HUES64 (cell line): ENCODE results near the gene ORC3.

ENCODE experiments used
- H3K27ac ChIP-seq: 2 replicates; pipeline ENCODE4 v1.7.0; 2013; ENCODE audit warnings: low read depth, low read length, inconsistent platforms
- H3K27me3 ChIP-seq: 2 replicates; pipeline ENCODE4 v1.6.1; 2013; ENCODE audit warnings: mild to moderate bottlenecking, low read length; ENCODE audit not compliant: insufficient read depth
- H3K36me3 ChIP-seq: 2 replicates; pipeline ENCODE4 v1.6.1; 2013; ENCODE audit warnings: mild to moderate bottlenecking, low read length; ENCODE audit not compliant: insufficient read depth
- H3K4me1 ChIP-seq: 2 replicates; pipeline ENCODE4 v1.6.1; 2013; ENCODE audit warnings: mild to moderate bottlenecking, low read length, moderate library complexity; ENCODE audit not compliant: insufficient read depth
- H3K4me3 ChIP-seq: 2 replicates; pipeline ENCODE4 v1.5.1; 2013; ENCODE audit warnings: mild to moderate bottlenecking, low read length, moderate library complexity
- H3K9ac ChIP-seq: 2 replicates; pipeline ENCODE4 v1.6.1; 2013; ENCODE audit warnings: mild to moderate bottlenecking, low read depth, low read length
- H3K9me3 ChIP-seq: 2 replicates; pipeline ENCODE4 v1.6.1; 2013; ENCODE audit warnings: low read depth, low read length; ENCODE audit not compliant: insufficient read depth
- WGBS: fragments of 150-250, 120-280 bp; methylation state at CpG from one replicate; pipeline ENCODE4 v1.1.7; 2013; ENCODE audit warnings: missing lambda C conversion rate; 5-methylcytosine and 5-hydroxymethylcytosine counted together

Gene ORC3

DNA sequence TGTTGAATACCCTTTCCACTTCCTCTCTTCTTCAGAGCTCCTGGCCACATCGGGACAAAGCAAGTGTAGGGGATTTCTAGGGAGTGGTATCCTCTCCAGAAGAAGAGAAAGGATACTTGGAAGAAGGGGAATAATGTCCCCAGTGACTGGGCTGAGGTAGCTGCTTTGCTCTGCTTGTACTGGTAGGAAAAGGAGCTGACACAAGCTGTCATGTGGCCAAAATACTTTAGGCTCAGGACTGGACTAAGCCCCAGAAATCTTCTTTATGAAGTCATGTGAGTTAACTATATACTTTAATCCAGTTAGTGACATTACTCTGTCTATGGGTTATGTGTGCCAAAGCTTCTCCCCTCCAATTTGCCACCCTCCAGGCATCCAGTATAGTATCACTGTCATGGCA is 71.6 kb downstream of the ORC3 start:
- WGBS: 91% methylated on average over 1 of the region's 1 CpG
- Histone ChIP-seq H3K4me1 (no peaks in the 10 kb centered on the region), H3K27me3 (no peaks in the 10 kb centered on the region)

DNA sequence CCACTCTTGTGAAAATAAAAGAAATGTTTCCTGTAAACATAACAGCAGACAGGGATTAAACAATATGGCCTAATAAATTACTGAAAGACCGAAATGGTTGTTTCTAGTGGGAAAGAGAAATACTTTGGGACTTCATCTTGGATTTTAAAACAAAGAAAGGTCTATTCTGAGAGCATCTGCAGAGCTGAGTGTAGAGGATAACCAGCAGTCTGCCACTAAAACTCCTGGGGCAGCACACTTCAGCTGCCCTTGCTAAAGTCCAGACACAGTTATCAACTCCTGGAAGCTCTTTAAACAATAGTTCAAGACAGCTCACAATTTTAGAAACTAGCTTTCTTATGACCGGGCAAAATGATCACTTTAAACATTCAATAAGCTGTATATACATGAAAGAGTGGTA is 73.5 kb downstream of the ORC3 start:
- H3K27me3 ChIP-seq: no peaks in the 10 kb centered on the region
- no peak overlapping the region for H3K4me3 ChIP-seq
- no peak overlapping the region for H3K27ac ChIP-seq
- peaks cover 88% of the 10 kb centered on the region for H3K36me3 ChIP-seq
- WGBS: 93% methylated on average over 2 of the region's 2 CpGs
- no peaks in the 10 kb centered on the region for H3K4me1 ChIP-seq
- no peaks in the 10 kb centered on the region for H3K9me3 ChIP-seq
- H3K9ac ChIP-seq: no peak overlapping the region

More for the DNA sequence above, 71.6 kb downstream of the ORC3 start:
- Histone ChIP-seq H3K27ac (no peak overlapping the region), H3K9ac (no peak overlapping the region), H3K36me3 (peaks cover 86% of the 10 kb centered on the region), H3K4me3 (no peak overlapping the region), H3K9me3 (no peaks in the 10 kb centered on the region)

DNA sequence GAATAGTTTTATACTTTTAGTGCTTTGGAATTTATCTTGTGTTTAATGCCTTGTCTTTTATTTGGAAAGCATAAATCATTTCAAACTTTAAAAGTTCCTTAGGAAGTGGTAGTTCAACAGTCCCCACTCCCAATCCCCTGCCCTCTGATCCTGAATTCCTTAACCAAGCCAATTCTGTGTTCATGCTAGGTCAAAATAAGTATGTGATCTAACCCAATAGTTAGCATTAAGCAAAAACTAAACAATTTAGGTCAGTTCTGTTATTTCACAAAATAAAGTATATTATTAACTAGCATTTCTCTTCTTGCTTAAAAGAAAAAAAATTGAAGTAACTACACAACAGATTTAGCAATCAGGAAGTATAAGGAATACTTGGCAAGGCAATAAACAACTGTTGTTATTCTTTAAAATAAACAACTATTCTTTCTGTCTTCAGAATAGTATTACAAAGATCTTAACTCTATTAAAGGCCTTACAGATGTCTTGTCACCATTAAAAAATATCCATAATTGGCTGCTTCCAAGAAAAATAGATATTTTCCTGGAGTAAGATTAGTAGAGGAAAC is 75.1 kb downstream of the ORC3 start:
- Histone ChIP-seq H3K4me3 (no peak overlapping the region), H3K9me3 (no peaks in the 10 kb centered on the region), H3K27me3 (no peaks in the 10 kb centered on the region), H3K4me1 (no peaks in the 10 kb centered on the region), H3K9ac (no peak overlapping the region), H3K36me3 (peaks cover 87% of the 10 kb centered on the region), H3K27ac (no peak overlapping the region)

DNA sequence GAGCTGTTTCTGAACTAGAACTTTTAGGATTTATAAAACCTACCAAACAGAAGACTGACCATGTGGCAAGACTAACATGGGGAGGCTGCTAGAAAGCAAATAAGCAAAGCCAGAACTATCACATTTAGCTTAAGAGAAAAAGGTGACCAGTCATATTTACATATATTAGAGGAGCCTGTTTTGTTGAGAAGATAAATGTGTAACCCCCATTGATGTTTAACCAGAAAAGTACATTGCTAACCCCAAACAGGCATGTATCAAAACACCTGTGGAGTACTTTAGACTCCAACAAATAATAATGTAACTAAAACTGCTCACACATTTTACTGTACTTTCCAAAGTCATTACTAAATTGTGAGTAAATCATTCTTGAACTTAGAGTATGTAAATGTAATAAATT is 77.1 kb downstream of the ORC3 start:
- Histone ChIP-seq H3K9ac (no peak overlapping the region), H3K27ac (no peak overlapping the region), H3K27me3 (no peaks in the 10 kb centered on the region), H3K4me1 (peaks cover 11% of the 10 kb centered on the region; the same call in 1 of the 2 replicates), H3K4me3 (no peak overlapping the region), H3K9me3 (no peaks in the 10 kb centered on the region), H3K36me3 (peaks cover 83% of the 10 kb centered on the region)

DNA sequence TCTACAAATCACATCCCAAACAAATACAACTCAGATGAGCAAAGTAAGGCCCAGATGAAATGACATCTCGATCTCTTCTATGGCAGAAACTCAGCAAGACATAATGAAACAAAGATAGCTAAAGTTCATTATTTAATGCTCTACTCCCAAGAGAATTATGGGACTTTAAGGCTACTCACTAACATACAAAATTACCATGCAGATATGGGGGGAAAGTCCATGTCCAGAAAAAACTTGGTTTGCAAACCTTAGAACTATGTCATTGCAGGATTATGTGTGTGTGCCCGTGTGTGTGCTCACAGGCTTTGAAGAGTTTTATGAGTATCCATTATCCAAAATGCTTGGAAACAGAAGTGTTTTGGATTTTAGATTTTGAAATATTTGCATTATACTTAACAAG is 78.1 kb downstream of the ORC3 start:
- Histone ChIP-seq H3K9me3 (no peaks in the 10 kb centered on the region), H3K9ac (no peak overlapping the region), H3K4me1 (peaks cover 11% of the 10 kb centered on the region; the same call in 1 of the 2 replicates), H3K4me3 (no peak overlapping the region), H3K27ac (no peak overlapping the region), H3K27me3 (no peaks in the 10 kb centered on the region), H3K36me3 (peaks cover 84% of the 10 kb centered on the region)
- 93% methylated on average over 2 of the region's 2 CpGs for WGBS

DNA sequence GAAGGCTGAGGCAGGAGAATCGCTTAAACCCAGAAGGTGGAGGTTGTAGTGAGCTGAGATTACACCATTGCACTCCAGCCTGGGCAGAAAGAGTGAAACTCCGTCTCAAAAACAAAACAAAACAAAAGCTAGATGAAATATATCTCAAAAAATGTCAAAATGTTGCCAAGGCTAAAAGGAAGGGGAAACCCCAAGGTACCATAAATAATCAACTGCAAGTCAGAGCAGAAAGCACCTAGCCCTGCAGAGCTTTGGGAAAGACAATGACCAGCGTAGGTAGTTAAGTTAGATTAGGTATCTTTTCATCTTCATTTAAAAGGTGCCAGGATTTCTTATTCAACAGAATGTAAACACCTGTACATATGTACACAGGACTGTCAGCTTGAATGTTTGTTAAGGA is 79.1 kb downstream of the ORC3 start:
- 96% methylated on average over 1 of the region's 3 CpGs for WGBS
- peaks cover 11% of the 10 kb centered on the region; the same call in 1 of the 2 replicates for H3K4me1 ChIP-seq
- H3K4me3 ChIP-seq: no peak overlapping the region
- peaks cover 80% of the 10 kb centered on the region for H3K36me3 ChIP-seq
- H3K9ac ChIP-seq: no peak overlapping the region
- no peaks in the 10 kb centered on the region for H3K9me3 ChIP-seq
- H3K27ac ChIP-seq: no peak overlapping the region
- no peaks in the 10 kb centered on the region for H3K27me3 ChIP-seq

DNA sequence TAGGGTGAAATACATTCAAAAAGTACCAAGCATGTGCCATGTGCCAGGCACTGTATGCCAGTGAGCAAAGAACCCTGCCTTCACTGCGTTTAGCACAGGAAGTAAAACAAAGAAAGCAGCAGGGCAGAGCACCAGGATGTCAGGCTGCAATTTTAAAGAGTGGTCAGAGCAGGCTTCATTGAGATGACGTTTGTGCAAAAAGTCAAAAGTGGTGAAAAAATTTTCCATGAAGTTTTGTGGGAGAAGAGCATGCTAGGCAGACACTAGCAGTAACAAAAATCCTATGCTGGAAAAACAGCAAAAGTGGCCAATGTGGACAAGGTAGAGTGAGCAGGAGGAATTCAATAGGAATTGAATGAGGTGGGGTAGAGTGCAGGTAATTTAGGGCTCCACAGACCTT is 80.8 kb downstream of the ORC3 start:
- Histone ChIP-seq H3K36me3 (peaks cover 78% of the 10 kb centered on the region), H3K9ac (no peak overlapping the region), H3K9me3 (no peaks in the 10 kb centered on the region), H3K4me1 (peaks cover 11% of the 10 kb centered on the region; the same call in 1 of the 2 replicates), H3K27ac (peak overlapping the region; percentile 37), H3K4me3 (no peak overlapping the region), H3K27me3 (no peaks in the 10 kb centered on the region)
- WGBS: 80% methylated on average over 2 of the region's 2 CpGs

DNA sequence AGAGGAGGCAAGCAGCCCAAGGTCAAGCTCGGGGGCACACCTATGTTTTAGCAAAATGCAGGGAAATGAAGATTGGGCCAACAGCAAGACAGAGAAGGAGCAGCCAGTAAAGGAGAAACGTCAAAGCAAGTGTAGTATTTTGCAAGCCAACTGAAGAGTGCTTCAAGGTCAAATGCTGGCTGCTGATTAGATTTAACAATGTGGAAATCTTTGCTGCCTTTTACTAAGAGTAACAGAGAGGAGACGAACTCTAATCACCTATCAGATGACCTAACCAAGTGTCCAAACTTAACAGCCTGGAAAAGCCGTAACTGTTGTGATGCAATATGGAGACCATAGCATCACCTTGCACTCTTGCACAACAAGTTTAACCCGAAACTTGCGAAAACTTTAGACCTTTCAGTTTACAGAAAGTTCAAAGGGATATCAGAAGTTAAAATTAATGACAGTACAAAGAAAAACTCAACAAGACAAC is 81.7 kb downstream of the ORC3 start:
- peaks cover 78% of the 10 kb centered on the region for H3K36me3 ChIP-seq
- H3K9me3 ChIP-seq: no peaks in the 10 kb centered on the region
- 93% methylated on average over 6 of the region's 6 CpGs for WGBS
- H3K27ac ChIP-seq: no peak overlapping the region
- no peaks in the 10 kb centered on the region for H3K27me3 ChIP-seq
- peaks cover 11% of the 10 kb centered on the region; the same call in 1 of the 2 replicates for H3K4me1 ChIP-seq
- H3K4me3 ChIP-seq: no peak overlapping the region
- H3K9ac ChIP-seq: no peak overlapping the region

DNA sequence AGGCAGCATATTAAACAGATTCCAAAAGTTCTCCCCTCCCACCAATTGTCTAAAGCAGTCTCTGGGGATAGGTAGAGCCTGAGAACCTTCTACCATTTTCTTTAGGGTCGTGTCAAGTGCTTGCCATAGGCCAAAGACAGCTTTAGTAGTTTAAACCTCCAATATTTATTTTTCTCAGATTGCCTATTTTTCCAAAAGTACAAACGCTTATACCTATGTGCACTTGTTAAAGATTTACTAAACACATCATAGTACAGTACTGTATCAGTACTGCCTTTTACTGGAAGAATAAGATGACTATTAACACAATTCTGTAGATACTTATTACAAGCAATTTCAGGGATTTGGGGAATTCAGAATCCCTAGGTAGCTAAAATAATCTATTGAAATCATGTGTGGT is 82.7 kb downstream of the ORC3 start:
- peaks cover 76% of the 10 kb centered on the region for H3K36me3 ChIP-seq
- WGBS: 95% methylated on average over 2 of the region's 2 CpGs

DNA sequence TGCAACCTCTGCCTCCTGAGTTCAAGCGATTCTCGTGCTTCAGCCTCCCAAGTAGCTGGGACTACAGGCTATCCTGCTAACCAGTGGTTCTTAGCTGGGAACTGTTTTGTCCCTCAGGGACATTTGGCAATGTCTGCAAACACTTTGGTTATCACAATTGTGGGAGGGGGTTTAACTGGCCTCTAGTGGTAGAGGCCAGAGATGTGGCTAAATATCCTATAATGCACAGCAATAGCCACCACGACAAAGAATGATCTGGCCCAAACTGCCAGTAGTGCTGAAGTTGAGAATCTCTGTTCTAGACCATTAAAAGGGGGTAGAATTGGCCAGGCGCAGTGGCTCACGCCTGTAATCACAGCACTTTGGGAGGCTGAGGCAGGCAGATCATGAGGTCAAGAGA is 83.3 kb downstream of the ORC3 start:
- H3K36me3 ChIP-seq: peaks cover 76% of the 10 kb centered on the region
- WGBS: 96% methylated on average over 5 of the region's 5 CpGs

More for the DNA sequence above, 82.7 kb downstream of the ORC3 start:
- Histone ChIP-seq H3K27me3 (no peaks in the 10 kb centered on the region), H3K4me1 (peaks cover 11% of the 10 kb centered on the region; the same call in 1 of the 2 replicates), H3K27ac (no peak overlapping the region), H3K9me3 (no peaks in the 10 kb centered on the region), H3K4me3 (no peak overlapping the region), H3K9ac (no peak overlapping the region)

DNA sequence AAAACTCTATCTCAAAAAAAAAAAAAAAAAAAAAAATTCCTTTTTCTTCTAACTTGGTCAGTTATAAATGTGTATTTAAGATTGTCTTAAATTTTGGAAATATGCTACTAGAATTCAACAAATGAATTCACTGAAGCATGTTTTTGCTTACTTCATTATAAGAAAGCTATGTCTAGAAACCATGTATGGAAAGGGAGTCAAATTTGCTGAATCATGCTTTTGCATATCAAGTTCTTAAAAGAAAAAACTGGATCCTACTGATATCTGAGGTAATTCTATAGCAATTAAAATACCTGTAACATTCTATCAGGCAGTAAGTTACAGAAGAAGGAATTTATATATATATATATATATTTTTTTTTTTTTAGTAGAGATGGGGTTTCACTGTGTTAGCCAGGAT is 84.4 kb downstream of the ORC3 start:
- H3K27me3 ChIP-seq: no peaks in the 10 kb centered on the region
- H3K9ac ChIP-seq: no peak overlapping the region
- no peak overlapping the region for H3K4me3 ChIP-seq
- H3K9me3 ChIP-seq: no peaks in the 10 kb centered on the region
- peaks cover 79% of the 10 kb centered on the region for H3K36me3 ChIP-seq
- H3K27ac ChIP-seq: no peak overlapping the region
- peaks cover 11% of the 10 kb centered on the region; the same call in 1 of the 2 replicates for H3K4me1 ChIP-seq

More for the DNA sequence above, 83.3 kb downstream of the ORC3 start:
- Histone ChIP-seq H3K9me3 (no peaks in the 10 kb centered on the region), H3K4me3 (no peak overlapping the region), H3K4me1 (peaks cover 11% of the 10 kb centered on the region; the same call in 1 of the 2 replicates), H3K27ac (no peak overlapping the region), H3K9ac (no peak overlapping the region), H3K27me3 (no peaks in the 10 kb centered on the region)
